Activated naive CD4-positive, alpha-beta T cell treated with Interleukin-2 at 50 U/mL for 16 hours (primary cell): ENCODE results near the gene OR4M1.
"Not testable (repeated sequence)": the region's sequence is repeated elsewhere in the genome, so short reads cannot be mapped to it uniquely, and the experiment has no call there.

Experiments used
- DNase-seq: peaks from one replicate; pipeline ENCODE4 v3.0.0-alpha.2; 2020

Gene OR4M1

GRCh38 chr14:19823765-19824164 lies 50.5 kb downstream of the OR4M1 start:
- no peak for DNase-seq

DNA sequence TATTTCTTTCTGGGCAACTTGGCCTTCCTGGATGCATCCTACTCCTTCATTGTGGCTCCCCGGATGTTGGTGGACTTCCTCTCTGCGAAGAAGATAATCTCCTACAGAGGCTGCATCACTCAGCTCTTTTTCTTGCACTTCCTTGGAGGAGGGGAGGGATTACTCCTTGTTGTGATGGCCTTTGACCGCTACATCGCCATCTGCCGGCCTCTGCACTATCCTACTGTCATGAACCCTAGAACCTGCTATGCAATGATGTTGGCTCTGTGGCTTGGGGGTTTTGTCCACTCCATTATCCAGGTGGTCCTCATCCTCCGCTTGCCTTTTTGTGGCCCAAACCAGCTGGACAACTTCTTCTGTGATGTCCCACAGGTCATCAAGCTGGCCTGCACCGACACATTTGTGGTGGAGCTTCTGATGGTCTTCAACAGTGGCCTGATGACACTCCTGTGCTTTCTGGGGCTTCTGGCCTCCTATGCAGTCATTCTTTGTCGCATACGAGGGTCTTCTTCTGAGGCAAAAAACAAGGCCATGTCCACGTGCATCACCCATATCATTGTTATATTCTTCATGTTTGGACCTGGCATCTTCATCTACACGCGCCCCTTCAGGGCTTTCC lies 54.4 kb downstream of the OR4M1 start:
- not testable (repeated sequence) for DNase-seq

GRCh38 chr14:19828314-19828713 lies 55.0 kb downstream of the OR4M1 start:
- DNase-seq: no peak
